ENCODE results near the gene ZNF580. TPM values are rescaled to one million over a fixed set of nuclear protein-coding genes. Genes with fewer than 3 reads are reported as not detected.
A peak's percentile ranks its signal among the peaks of the same experiment; 100 is the strongest.

Gene ZNF580
- total and polyA plus RNA-seq, 2 of the 8 experiments (the other 6 are each of a cell fraction or from before 2014, with no cell fraction given): 12.0 to 24.6 TPM

GRCh38 chr19:55644191-55644833 lies 3.5 kb downstream of the ZNF580 start:
- 0 out of 2 replicates have a peak overlapping the region, but pooled peaks have one; percentile 35 for H2BK5ac ChIP-seq (ENCODE audit: low read depth, low read length)
- H4K91ac ChIP-seq (replicated peaks; ENCODE audit: insufficient read length, low read length): no peak overlapping the region
- no peak overlapping the region for H3K14ac ChIP-seq (ENCODE audit: insufficient read length)
- peak overlapping the region; percentile 74 to 98 (median 88) for H3K4me3 ChIP-seq (ENCODE audit: extremely low read depth in 1 of 4, insufficient read depth in 2 of 4, low read depth in 3 of 4, low read length in 4 of 4)
- H3K4me2 ChIP-seq (ENCODE audit: insufficient read depth in 1 of 2, low read depth in 2 of 2, low read length in 2 of 2): peak overlapping the region; percentile 90 to 99
- H3K4me1 ChIP-seq (replicated peaks in 1 of 4; ENCODE audit: control insufficient read depth in 3 of 4, insufficient read depth in 4 of 4, low read length in 3 of 4): peaks cover 0 to 22% (median 12%) of the 10 kb centered on the region in 4 experiments; a peak in 6 of 7 replicates
- peak overlapping the region; percentile 91 for H3K4ac ChIP-seq (replicated peaks; ENCODE audit: insufficient read length, low read depth, low read length)
- no peak overlapping the region for H2BK12ac ChIP-seq (ENCODE audit: low read depth, low read length)
- H3K56ac ChIP-seq (replicated peaks; ENCODE audit: insufficient read length, low read depth, low read length): peak overlapping the region; percentile 90
- H2BK20ac ChIP-seq (ENCODE audit: low read length): no peak overlapping the region
- no peak overlapping the region for H2AK5ac ChIP-seq (ENCODE audit: low read depth, low read length)
- no peaks in the 10 kb centered on the region for H3K27me3 ChIP-seq (replicated peaks in 1 of 4; ENCODE audit: control insufficient read depth in 3 of 4, extremely low read depth in 1 of 4, insufficient read depth in 3 of 4, low read length in 3 of 4)
- CTCF ChIA-PET (ENCODE audit: partially characterized antibody): interaction anchor here (4.0 to 6.9 kb wide), 3 partner anchors 7 to 13 kb away, joined by 18 to 56 read pairs (median 30); no protein-coding TSS in a partner anchor
- 58% methylated on average over 11 of the region's 12 CpGs; no CpG with 5 or more reads in 1 of the 2 experiments for WGBS, 2 experiments (ENCODE audit: extremely low coverage in 1 of 2, insufficient coverage in 1 of 2, insufficient read length in 1 of 2, insufficient replicate concordance in 2 of 2, low coverage in 1 of 2, low lambda C conversion rate in 2 of 2, missing lambda C conversion rate in 1 of 2)
- no peak overlapping the region for H2BK15ac ChIP-seq (ENCODE audit: low read length)
- POLR2A ChIA-PET (ENCODE audit: partially characterized antibody): interaction anchor here (0.6 to 9.2 kb wide), 5 partner anchors 9 to 1195 kb away, joined by 3 to 96 read pairs (median 3); partner anchors contain the start of gene LENG8
- peaks cover 11% of the 10 kb centered on the region for H3K79me1 ChIP-seq (ENCODE audit: low read depth, low read length)
- H2BK120ac ChIP-seq (replicated peaks; ENCODE audit: low read depth, low read length): no peak overlapping the region
- H4K8ac ChIP-seq (ENCODE audit: extremely low read depth, insufficient read depth, low read length): peak overlapping the region; percentile 59
- peaks cover 36% of the 10 kb centered on the region for H3K23me2 ChIP-seq (ENCODE audit: low read depth, low read length)
- H4K20me1 ChIP-seq (replicated peaks in 1 of 2; ENCODE audit: control insufficient read depth in 1 of 2, insufficient read depth in 2 of 2, low read length in 2 of 2): peaks cover 0 to 5% of the 10 kb centered on the region in 2 experiments
- H2AFZ ChIP-seq (ENCODE audit: low read length): no peak overlapping the region
- no peak overlapping the region for H4K5ac ChIP-seq (ENCODE audit: insufficient read length, low read depth, low read length)
- peak overlapping the region; percentile 48 for H3K27ac ChIP-seq (ENCODE audit: low read depth, low read length)
- peaks cover 4 to 21% of the 10 kb centered on the region in 2 experiments; a peak in 3 of 4 replicates for H3K79me2 ChIP-seq (ENCODE audit: control insufficient read depth in 1 of 2, insufficient read depth in 2 of 2, low read length in 2 of 2)
- H3K36me3 ChIP-seq (ENCODE audit: control insufficient read depth in 2 of 4, insufficient read depth in 4 of 4, low read length in 3 of 4): peaks cover 7 to 13% (median 10%) of the 10 kb centered on the region in 4 experiments
- H3K9me3 ChIP-seq (ENCODE audit: insufficient read depth in 2 of 2, low read depth in 1 of 2, low read length in 1 of 2): no peaks in the 10 kb centered on the region; a peak in 1 of 4 replicates
- no peak overlapping the region for H3K23ac ChIP-seq (ENCODE audit: insufficient read length)
- H3K9ac ChIP-seq (replicated peaks in 1 of 4; ENCODE audit: extremely low read depth in 1 of 4, low read depth in 3 of 4, low read length in 3 of 4): peak overlapping the region; percentile 52 to 88 (median 75)
- DNase-seq (ENCODE audit: low read depth in 1 of 2, low spot score in 2 of 2) (no peak), FAIRE-seq (no peak)
- H3K18ac ChIP-seq (ENCODE audit: extremely low read depth, low read length): peak overlapping the region; percentile 48; the same call in 1 of the 2 replicates

Measured in H1 (cell line).